Measurements from ENCODE around the gene SARNP.
"Not testable (repeated sequence)": the region's sequence is repeated elsewhere in the genome, so short reads cannot be mapped to it uniquely, and the experiment has no call there.

The SARNP gene, protein sequence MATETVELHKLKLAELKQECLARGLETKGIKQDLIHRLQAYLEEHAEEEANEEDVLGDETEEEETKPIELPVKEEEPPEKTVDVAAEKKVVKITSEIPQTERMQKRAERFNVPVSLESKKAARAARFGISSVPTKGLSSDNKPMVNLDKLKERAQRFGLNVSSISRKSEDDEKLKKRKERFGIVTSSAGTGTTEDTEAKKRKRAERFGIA

DNA sequence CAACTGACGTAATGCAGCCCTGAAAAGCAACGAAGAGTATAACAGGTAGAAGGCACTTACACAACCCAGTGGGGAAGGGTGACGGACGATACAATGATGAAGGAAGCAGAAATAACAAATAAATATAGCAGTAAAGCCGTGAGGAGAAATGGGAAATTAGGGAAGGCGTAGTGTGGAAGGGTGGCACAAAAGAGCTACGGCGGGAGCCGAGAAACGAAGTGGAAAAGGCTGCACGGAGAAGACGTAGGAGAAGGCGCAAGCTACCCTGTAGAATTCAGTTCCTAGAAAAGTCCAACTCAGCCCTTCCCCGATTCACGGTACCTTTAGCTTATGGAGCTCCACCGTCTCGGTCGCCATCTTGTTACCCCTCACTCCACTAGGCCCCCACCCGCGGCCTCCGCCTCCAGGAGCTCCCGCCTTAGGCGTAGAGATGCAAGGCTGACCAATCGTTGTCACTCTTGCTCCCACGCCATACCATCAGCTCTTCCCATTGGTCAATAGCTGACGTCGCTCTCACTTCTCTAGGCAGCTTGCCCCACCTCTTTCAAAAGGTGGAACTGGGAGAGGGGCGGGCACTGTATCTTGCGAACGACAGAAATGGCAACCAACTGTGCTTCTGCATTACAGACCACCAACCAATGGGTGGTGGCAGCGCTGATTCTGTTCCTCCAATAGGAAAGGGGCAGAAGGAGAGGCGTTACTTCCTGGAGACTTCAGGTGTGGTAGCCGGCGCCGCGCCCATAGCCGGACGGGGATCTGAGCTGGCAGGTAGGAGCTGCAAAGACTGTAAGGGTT is at the start of gene SARNP, which contains the start of gene ORMDL2:
SARNP (minus strand) TSS at position 380 of the 795 bp plus-strand sequence; CDS start at position 357, 23 bp downstream.
ORMDL2 (plus strand) TSS at position 697 of the 795 bp plus-strand sequence. CDS start 959 bp downstream, outside the sequence.
- DNase-seq (ENCODE audit: low spot score) = peak; percentile 100

DNA sequence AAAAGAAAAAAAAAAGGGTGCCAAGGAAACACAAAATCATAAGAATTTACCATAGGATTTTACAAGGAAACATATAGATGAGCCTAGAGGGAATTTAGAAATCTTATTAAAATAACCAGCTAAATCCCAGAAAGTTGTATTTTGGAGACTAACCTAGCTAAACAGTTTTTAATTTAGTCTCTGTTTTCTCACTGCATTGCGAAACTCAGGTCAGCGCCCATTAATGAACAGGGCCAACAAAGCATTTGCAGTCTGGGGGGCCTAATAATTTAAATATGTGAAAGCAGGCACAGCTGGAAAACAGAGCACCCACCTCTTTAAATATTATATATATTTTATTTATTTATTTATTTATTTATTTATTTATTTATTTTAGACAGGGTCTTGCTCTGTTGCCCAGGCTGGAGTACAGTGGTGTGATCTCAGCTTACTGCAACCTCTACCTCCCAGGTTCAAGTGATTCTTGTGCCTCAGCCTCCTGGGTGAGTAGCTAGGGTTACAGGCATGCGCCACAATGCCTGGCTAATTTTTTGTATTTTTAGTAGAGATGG is 49.0 kb upstream of the SARNP start:
- DNase-seq (ENCODE audit: low spot score) = not testable (repeated sequence)

DNA sequence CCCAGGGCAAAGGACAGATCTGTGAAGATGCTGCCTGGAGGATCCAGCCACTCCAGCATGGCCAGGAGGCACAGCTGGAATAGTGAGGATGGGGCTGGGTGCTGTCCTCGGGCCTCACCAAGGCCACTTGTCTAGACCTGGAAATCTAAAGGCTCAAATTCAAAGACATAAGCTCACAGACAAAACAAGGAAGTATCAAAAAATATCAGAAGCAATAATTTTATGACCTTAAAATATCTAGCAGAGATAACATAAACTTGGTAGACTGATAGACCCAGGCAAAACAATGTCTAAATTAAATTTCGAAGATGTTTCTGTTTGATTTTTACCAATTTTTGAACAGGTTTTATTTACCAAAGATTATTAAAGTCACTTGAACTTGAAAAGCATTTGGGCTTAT is 47.8 kb upstream of the SARNP start:
- DNase-seq (ENCODE audit: low spot score) = no peak

DNA sequence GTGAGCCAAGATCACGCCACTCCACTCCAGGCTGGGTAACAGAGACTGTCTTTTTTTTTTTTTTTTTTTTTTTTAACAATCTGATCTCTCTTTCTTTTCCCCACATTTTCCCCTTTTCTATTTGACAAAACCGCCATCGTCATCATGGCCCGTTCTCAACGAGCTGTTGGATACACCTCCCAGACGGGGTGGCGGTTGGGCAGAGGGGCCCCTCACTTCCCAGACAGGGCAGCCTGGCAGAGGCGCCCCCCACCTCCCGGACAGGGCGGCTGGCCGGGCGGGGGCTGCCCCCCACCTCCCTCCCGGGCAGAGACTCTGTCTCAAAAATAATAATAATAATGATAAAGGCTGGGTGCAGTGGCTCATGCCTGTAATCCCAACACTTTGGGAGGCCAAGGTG is 45.4 kb upstream of the SARNP start:
- not testable (repeated sequence) for DNase-seq (ENCODE audit: low spot score)

DNA sequence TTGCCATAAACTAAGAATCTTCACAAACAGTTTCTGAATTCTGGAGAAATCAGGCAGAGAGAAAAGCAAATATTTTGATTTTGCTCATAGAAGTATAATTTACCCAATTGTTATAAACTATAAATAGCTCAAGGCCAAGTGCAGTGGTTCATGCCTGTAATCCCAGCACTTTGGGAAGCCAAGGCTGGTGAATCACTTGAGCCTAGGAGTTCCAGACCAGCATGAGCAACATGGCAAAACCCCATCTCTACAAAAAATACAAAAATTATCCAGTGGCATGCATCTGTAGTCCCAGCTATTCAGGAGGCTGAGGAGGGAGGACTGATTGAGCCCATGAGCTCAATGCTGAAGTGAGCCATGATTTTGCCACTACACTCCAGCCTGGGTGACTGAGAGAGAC is 44.8 kb upstream of the SARNP start:
- DNase-seq (ENCODE audit: low spot score) = no peak

DNA sequence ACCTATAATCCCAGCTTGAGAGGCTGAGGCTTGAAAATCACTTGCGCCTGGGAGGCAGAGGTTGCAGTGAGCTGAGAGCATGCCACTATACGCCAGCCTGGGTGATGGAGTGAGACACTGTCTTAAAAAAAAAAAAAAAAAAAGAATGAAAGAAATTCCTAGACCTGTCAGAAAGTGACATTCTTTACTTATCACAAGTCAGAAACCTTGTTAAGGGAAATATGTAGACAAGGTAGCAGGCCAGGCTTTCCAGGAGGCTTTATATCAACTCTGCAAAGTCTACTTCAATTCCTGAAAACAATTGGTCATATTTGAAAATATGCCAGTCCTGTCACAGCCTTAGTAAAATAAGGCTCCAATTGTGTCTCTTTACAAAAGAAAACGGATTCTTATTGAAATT is 44.3 kb upstream of the SARNP start:
- DNase-seq (ENCODE audit: low spot score) = no peak

DNA sequence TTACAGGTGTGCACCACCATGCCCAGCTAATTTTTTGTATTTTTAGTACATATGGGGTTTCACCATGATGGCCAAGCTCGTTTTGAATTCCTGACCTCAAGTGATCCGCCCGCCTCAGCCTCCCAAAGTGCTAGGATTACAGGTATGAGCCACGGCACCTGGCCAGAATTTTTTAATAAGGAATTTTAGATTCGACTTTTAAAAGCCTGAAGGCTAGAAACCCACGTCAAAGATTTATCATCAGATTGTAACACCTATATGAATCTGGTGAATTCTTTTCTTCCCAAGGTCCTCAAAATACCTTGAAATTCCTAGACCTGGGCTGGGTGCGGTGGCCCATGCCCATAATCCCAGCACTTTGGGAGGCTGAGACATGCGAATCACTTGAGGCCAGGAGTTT is 43.9 kb upstream of the SARNP start:
- DNase-seq (ENCODE audit: low spot score) = no peak

DNA sequence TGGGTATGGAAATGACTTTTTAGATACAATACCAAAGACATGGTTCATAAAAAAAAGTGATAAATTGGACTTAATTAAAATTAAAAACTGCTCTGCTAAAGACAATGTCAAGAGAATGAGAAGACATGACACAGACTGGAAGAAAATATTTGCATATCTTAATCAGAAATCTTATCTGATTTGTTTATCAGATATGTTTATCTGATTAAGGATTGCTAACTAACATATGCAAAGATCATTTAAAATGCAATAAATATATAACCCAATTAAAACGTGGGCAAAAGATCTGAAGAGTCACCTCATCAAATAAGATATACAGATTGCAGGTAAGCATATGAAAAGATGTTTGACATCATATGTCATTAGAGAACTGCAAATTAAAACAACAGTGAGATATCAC is 35.2 kb upstream of the SARNP start:
- no peak for DNase-seq (ENCODE audit: low spot score)

DNA sequence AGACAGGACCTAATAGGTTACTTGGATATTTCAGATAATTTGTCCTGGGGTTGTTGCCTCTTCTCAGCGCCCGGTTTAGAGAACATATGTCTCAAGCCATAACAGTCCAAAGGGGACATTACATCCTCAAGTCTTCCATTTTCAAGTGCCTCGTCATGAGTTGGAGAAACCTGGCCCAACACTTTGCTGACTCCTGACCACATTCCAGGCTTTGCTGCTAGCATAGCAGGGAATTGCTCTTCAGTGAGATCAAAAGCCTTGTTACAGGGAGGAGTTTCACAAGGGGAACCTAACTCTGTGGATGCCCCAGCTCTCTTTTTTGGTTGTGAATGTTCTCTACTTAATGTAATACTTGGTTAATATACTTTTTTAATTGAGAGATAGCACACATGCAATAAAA is 33.4 kb upstream of the SARNP start:
- DNase-seq (ENCODE audit: low spot score) = no peak

DNA sequence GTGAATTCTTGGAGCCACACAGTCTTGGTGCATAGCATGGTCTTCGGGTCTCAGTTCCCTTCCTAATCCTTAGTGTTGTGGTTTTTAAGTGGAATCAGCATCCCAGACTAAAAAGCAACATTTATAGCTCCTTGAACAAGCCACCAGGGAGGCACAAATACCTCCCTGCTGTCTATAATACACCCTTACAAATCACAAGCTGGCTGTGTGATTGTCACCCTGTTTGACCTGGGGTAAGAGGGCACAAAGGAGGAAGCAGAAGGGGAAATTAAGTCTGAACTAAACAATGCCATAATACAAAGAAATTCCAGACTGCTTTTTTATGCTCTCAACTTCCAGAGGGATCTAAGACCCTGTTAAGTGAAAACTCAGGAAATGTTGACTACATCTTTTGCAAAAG is 32.9 kb upstream of the SARNP start:
- DNase-seq (ENCODE audit: low spot score) = no peak

DNA sequence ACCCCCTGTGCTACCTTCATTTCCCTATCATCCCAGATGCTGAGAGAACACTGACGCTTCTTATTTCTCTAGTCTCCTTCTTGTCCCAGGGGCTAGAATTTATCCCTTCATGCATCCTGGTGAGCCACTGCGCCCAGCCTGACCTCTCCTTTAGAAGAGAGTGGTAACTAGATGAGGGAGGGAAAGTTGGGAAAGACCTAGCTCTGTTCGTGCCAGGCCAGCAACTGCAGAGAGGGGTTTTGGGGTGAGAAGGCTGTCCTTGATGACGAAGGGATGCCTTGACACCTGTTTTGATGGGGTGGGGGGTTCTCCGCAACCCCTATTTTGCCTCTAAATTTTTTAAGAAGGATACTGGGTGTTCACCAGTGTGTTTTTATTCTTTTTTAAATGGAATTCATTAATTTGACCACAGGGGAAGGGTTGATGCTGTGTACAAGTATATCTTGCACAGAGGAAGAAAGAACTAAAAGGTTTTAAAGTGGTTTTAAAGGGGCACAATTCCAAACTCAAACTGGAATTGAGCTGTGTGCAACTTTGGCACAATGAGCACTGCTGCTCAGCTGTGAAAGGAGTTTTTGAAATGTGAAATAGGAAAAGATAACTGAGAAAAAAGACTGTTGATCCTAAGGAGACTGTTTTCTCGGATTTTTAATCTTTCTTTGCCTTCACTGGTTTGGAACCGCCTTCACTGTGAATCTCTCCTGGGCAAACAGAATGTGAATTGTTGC is 32.3 kb upstream of the SARNP start:
- DNase-seq (ENCODE audit: low spot score) = no peak

DNA sequence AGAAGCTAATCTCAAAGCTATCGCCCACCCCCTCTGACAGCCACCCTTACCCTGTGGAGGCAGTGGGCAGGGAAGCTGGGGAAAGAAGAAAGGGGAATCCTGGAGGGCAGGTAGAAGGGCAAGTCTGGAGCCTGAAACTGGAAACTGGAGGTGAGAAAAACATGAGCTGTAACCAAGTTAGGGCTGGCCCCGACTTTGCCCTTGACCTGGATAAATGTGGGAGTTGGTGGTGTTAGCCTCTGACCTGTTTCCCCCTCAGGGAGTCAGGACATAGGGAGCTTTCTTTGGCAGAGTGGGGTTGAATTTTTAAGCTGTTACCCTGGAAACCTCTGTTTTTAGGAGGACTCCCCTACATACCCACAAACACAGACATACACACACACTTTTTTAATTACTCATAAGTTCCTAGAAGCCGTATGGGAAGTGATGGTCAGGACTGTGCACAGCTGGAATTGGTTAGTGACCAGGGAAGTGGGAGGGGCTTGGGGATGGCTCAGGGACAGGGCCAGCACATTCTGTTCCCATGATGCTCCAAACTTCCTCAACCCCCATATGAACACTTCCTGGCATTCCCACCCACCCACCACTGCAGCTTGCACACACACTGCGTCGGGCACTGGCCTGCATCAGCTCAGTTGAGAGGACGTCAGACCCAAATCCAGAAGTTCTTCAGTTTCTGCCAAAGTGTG is 30.2 kb upstream of the SARNP start:
- no peak for DNase-seq (ENCODE audit: low spot score)

DNA sequence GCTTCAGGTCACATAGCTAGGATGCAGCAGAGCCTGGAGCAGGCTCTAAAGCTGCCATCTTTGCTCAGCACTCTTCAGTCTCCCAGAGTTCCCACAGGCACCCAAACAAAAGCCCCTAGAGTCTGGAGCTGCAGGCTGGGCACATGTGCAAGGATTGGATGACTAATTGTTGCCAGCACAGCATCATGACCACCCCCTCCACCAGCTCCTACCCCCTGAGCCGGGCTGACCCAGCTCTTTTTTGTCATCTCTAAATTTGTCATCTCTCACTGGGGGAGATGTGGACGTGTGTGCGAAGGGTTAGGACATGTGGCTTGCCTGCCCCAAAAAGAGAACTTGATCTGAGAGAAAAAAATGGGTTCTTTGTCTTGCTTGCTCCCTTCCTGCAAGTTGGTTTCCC is 29.5 kb upstream of the SARNP start:
- no peak for DNase-seq (ENCODE audit: low spot score)

DNA sequence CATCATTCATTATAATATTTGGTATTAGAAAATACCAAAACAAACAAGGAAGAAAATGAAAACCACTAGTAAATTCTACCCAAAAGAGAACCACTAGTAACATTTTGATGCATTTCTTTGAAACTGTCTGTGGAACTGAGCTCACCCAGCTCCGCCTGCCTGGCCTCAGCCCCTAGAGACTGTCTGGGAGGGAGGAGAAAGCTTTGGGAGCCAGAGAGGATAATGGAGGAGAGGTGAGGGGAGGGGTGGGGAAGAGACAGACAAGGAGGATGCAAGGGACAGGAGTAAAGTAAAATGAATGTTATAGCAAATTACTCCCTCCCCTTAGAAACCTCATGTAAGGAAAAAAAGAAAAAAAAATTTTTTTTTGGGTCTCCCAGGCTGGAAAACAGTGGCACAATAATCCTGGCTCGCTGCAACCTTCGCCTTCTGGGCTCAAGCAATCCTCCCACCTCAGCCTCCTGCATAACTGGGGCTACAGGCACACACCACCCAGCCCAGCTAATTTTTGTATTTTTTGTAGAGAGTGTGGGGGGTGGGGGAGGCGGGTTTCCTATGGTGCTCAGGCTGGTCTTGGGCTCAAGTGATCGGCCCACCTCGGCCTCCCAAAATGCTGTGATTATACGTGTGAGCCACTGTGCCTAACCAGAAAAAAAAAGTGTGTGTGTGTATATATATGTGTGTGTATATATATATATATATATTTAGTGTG is 28.4 kb upstream of the SARNP start:
- DNase-seq (ENCODE audit: low spot score) = no peak

DNA sequence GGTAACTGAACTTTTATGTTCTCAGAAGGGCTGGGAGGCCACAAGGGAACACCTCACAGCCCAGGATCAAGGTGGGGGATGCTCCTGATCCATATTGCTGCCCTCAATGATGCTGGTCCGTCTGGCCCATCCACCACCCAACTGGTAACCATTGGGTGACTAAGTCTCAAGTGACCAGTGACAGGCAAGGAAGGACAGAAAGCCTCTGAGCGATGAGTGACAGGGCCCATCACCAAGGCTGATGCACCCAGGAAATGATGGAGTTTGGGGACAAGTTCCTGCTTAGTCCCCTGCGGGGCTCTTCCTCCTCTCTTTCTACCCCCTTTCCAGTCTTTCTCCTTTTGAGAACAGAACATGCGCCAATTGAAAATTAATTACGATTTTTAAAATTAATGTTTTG is 27.8 kb upstream of the SARNP start:
- DNase-seq (ENCODE audit: low spot score) = no peak

DNA sequence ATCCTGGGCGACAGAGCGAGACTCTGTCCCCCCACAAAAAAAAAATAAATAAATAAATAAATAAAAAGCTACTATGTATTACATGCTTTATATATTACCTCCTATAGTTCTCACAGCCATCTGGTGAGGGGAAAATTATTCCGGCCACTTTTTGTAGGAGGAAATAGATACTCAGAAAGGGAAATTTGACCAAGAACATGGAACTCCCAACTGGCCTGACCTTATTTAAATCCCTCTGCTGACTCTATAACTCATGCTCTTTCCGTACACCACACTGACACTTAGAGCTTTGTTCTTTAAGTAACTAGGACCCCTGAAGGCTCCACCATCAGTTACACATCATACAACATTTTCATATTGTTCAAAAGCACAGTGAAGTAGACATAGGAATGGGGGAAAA is 27.4 kb upstream of the SARNP start:
- no peak for DNase-seq (ENCODE audit: low spot score)

DNA sequence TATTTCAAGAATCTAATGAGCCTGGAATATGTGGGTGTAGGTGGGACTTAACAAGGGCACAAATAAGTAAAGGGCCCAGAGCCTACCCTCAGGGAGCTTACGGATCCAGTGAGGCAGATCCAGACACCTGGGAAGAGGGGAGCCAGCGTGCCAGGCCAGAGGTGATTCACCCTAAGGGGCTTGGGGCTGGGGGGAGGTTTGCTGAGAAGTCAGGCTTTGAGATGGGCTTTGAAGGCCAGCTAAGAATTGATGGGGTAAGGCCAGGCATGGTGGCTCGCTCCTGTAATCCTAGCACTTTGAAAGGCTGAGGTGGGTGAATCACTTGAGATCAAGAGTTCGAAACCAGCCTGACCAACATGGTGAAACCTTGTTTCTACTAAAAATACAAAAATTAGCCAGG is 25.9 kb upstream of the SARNP start:
- DNase-seq (ENCODE audit: low spot score) = no peak

DNA sequence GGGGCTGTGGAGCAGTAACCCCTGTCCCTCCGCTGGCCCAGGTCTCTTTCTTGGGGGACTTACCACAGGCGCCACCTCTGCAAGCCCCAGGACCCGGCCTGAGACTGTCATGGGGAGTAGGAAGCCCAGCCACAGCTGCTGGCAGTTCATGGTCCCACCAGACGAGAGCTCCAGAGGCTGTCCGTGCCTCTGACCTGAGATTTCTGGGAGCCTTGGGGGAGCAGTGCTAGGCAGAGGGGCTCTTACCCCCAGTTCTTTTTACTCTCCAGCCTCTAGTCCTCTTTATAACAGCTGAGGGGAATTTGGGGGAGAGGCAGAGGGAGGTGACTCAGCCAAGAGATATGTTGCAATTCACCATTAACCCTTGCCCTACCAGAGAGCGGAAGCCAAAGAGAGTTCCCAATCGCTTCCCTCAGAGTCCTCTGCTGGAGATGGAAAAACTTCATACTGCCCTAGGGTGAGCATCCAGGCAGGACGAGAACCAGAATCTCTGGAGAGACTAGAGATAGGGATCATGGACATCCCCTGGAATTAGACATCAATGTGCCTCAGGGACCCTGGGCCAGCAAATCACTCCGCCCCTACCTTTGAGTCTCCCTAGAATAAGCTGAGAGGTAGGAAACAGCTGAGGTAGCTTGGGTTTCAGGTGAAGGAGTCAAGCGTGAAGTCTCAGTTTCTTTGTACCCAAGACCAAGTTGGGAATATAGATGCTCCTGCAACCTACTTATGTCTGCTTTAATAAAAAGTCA is 25.3 kb upstream of the SARNP start, which contains the start of gene MMP19:
MMP19 (minus strand) TSS at position 256 of the 749 bp plus-strand sequence; CDS start at position 150, 106 bp downstream.
- no peak for DNase-seq (ENCODE audit: low spot score)

DNA sequence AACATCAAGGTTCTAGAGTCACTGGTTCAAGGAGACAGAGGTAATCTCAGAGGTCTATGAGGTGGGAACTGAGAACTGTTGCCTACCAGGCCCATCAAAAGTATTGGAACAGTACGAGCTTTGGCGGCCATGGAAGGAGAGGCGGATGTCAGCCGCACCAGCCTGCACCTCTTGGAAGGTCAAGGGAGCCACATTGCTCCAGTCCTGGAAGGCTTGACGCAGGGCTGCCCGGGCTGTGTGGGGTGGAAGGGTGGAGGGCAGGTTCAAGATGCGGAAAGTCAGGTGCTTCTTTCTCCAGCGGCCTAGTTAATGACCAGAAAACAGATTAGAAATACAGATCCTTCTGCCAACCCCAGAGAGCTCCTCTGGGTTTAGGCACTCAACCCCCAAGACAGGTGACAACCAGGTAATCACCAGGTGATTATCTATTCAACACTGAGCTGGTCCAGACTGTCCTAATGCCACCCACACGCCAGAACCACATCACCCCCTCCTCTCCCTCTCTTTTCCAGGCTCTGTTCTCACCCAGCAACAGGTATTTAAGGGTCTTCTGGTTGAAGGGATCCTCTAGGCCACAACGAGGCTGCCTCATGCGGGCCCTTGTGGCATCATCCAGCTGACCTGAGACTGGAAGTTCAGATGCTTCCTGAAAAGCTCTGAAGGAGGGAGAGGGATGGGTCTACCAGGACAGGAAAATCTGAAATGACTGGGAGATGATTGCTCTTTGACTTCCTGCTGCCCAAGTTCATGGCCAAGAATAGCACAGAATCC is 23.2 kb upstream of the SARNP start:
- DNase-seq (ENCODE audit: low spot score) = no peak

Measured in cerebellar cortex (tissue), 1 donor.